GM19238 (cell line): Measurements from ENCODE around the gene IQGAP3.
"Not testable (repeated sequence)": the region's sequence is repeated elsewhere in the genome, so short reads cannot be mapped to it uniquely, and the experiment has no call there.

Experiments
- DNase-seq: peaks from one replicate; pipeline ENCODE4 v3.0.0; 2011; ENCODE audit warnings: low spot score; ENCODE audit not compliant: insufficient read length

IQGAP3 gene

GRCh38 chr1:156592910-156593660 lies 20.7 kb upstream of the IQGAP3 start:
- DNase-seq = no peak

GRCh38 chr1:156592158-156592909 lies 20.0 kb upstream of the IQGAP3 start:
- no peak for DNase-seq

GRCh38 chr1:156591432-156592157 lies 19.2 kb upstream of the IQGAP3 start, which contains the start of gene NAXE:
TSS of gene NAXE (plus strand) at chr1:156591776. CDS start at chr1:156591805, 29 bp downstream.
- DNase-seq = peak; percentile 82

- DNase-seq = no peak
Observed at GRCh38 chr1:156591181-156591431, 18.7 kb upstream of the IQGAP3 start.

- DNase-seq = no peak
Observed at GRCh38 chr1:156590326-156591180, 18.2 kb upstream of the IQGAP3 start.

- DNase-seq = no peak
Observed at GRCh38 chr1:156589546-156589945, 17.2 kb upstream of the IQGAP3 start.

GRCh38 chr1:156587927-156588326 lies 15.6 kb upstream of the IQGAP3 start:
- not testable (repeated sequence) for DNase-seq

- no peak for DNase-seq
Observed at GRCh38 chr1:156586892-156587477, 14.6 kb upstream of the IQGAP3 start.

GRCh38 chr1:156586323-156586722 lies 14.0 kb upstream of the IQGAP3 start:
- DNase-seq = no peak

GRCh38 chr1:156584813-156585212 lies 12.4 kb upstream of the IQGAP3 start:
- no peak for DNase-seq

GRCh38 chr1:156583821-156584622 lies 11.7 kb upstream of the IQGAP3 start:
- peak; percentile 67 for DNase-seq

- DNase-seq = no peak
Observed at GRCh38 chr1:156582388-156583017, 10.1 kb upstream of the IQGAP3 start.

GRCh38 chr1:156581661-156582387 lies 9.5 kb upstream of the IQGAP3 start:
- DNase-seq = no peak

GRCh38 chr1:156579472-156579871 lies 7.1 kb upstream of the IQGAP3 start, which contains the start of gene TTC24:
TSS of gene TTC24 (plus strand) at chr1:156579723. CDS start at chr1:156581365, 1,642 bp downstream.
- DNase-seq = no peak

GRCh38 chr1:156578055-156578454 lies 5.7 kb upstream of the IQGAP3 start:
- DNase-seq = no peak

- no peak for DNase-seq
Observed at GRCh38 chr1:156577550-156577949, 5.2 kb upstream of the IQGAP3 start.

- no peak for DNase-seq
Observed at GRCh38 chr1:156574039-156574633, 1.8 kb upstream of the IQGAP3 start.

- no peak for DNase-seq
Observed at GRCh38 chr1:156572663-156573018, 276 bp upstream of the IQGAP3 start.
